ENCODE measurements around the gene ACTN1.

ACTN1 gene

GRCh38 chr14:68834816-68835215 is 144.3 kb downstream of the ACTN1 start:
- ChIA-PET POLR2A (no interaction called here), CTCF (interaction anchor here (1.8 to 3.7 kb wide), 2 partner anchors 9 kb away, joined by 8 to 16 read pairs; no protein-coding TSS in a partner anchor)
- TF ChIP-seq, protein P1, sequence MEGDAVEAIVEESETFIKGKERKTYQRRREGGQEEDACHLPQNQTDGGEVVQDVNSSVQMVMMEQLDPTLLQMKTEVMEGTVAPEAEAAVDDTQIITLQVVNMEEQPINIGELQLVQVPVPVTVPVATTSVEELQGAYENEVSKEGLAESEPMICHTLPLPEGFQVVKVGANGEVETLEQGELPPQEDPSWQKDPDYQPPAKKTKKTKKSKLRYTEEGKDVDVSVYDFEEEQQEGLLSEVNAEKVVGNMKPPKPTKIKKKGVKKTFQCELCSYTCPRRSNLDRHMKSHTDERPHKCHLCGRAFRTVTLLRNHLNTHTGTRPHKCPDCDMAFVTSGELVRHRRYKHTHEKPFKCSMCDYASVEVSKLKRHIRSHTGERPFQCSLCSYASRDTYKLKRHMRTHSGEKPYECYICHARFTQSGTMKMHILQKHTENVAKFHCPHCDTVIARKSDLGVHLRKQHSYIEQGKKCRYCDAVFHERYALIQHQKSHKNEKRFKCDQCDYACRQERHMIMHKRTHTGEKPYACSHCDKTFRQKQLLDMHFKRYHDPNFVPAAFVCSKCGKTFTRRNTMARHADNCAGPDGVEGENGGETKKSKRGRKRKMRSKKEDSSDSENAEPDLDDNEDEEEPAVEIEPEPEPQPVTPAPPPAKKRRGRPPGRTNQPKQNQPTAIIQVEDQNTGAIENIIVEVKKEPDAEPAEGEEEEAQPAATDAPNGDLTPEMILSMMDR (IDR thresholded peaks at IDR 0.05; ENCODE audit: control extremely low read depth, extremely low read depth, low read depth, missing control alignments) = no peak
- DNase-seq (ENCODE audit: extremely low spot score) = no peak

- POLR2A ChIA-PET = no interaction called here
- CTCF ChIA-PET = interaction anchor here (0.9 to 5.9 kb wide), 7 partner anchors 13 to 991 kb away, joined by 3 to 29 read pairs (median 3); no protein-coding TSS in a partner anchor
- TF ChIP-seq, protein P1 (IDR thresholded peaks at IDR 0.05; ENCODE audit: control extremely low read depth, extremely low read depth, low read depth, missing control alignments) = no peak
- no peak for DNase-seq (ENCODE audit: extremely low spot score)
Measured at GRCh38 chr14:68828698-68829097, 150.4 kb downstream of the ACTN1 start.

GRCh38 chr14:68825729-68826128 is 153.4 kb downstream of the ACTN1 start:
- ChIA-PET CTCF (interaction anchor here (0.8 to 7.6 kb wide), 19 partner anchors 9 to 930 kb away, joined by 3 to 73 read pairs (median 3); no protein-coding TSS in a partner anchor), POLR2A (no interaction called here)
- TF ChIP-seq, protein P1 (IDR thresholded peaks at IDR 0.05; ENCODE audit: control extremely low read depth, extremely low read depth, low read depth, missing control alignments) = no peak
- no peak for DNase-seq (ENCODE audit: extremely low spot score)

- peak; percentile 58 for DNase-seq (ENCODE audit: extremely low spot score)
- POLR2A ChIA-PET = no interaction called here
- TF ChIP-seq, protein P1 (IDR thresholded peaks at IDR 0.05; ENCODE audit: control extremely low read depth, extremely low read depth, low read depth, missing control alignments) = peak; percentile 91
- CTCF ChIA-PET = interaction anchor here (0.7 to 7.6 kb wide), 32 partner anchors 10 to 987 kb away, joined by 3 to 73 read pairs (median 3); no protein-coding TSS in a partner anchor
Measured at GRCh38 chr14:68824517-68825347, 154.4 kb downstream of the ACTN1 start.

- POLR2A ChIA-PET = no interaction called here
- no peak for DNase-seq (ENCODE audit: extremely low spot score)
- TF ChIP-seq, protein P1 (IDR thresholded peaks at IDR 0.05; ENCODE audit: control extremely low read depth, extremely low read depth, low read depth, missing control alignments) = no peak
- CTCF ChIA-PET = interaction anchor here (0.7 to 7.6 kb wide), 17 partner anchors 10 to 890 kb away, joined by 3 to 73 read pairs (median 4); no protein-coding TSS in a partner anchor
Measured at GRCh38 chr14:68824207-68824516, 154.9 kb downstream of the ACTN1 start.
